K562 (cell line): ENCODE results near the gene MYRFL. TPM values are rescaled to one million over a fixed set of nuclear protein-coding genes. Genes with fewer than 3 reads are reported as not detected.

Experiments
- ERF ChIP-seq: fragments of 450-650 bp; formaldehyde crosslinking; IDR thresholded peaks from 2 replicates; pipeline ENCODE4 v1.4.0; 2020; ENCODE audit warnings: mild to moderate bottlenecking, mixed read lengths
- GABPB1 ChIP-seq: sonication (generic); formaldehyde crosslinking; IDR thresholded peaks from 2 replicates; pipeline ENCODE4 v1.8.0; 2022; ENCODE audit warnings: mild to moderate bottlenecking, missing genetic modification reagents
- MTA2 ChIP-seq: fragments of 450-650 bp; IDR thresholded peaks from 2 replicates; pipeline ENCODE4 v1.6.1; 2016; ENCODE audit warnings: low read depth
- PATZ1 ChIP-seq: fragments of 250-450 bp; sonication (Bioruptor Pico); IDR thresholded peaks from 2 replicates; pipeline ENCODE4 v1.5.0; 2020; ENCODE audit warnings: mild to moderate bottlenecking, borderline replicate concordance
- PHF8 ChIP-seq: fragments of 200-600 bp; sonication (generic); IDR thresholded peaks from 2 replicates; pipeline ENCODE4 v1.6.1; 2012; ENCODE audit warnings: mixed run types, mild to moderate bottlenecking, inconsistent platforms, low read length, moderate library complexity, borderline replicate concordance
- REST ChIP-seq, 2 experiments: fragments of 450-650 bp; formaldehyde crosslinking in 1 of 2; IDR thresholded peaks; 2 replicates each; pipeline versions ENCODE4 v1.4.0 to v1.6.1; 2014 to 2020; ENCODE audit warnings: mild to moderate bottlenecking in 2 of 2, borderline replicate concordance in 1 of 2, low read depth in 1 of 2
- TAF1 ChIP-seq: IDR thresholded peaks from 2 replicates; pipeline ENCODE4 v1.6.1; 2011; ENCODE audit warnings: mild to moderate bottlenecking, low read length, moderate library complexity; ENCODE audit not compliant: insufficient read depth, control insufficient read depth, severe bottlenecking; ENCODE audit errors: extremely low read depth
- XRCC4 ChIP-seq: IDR thresholded peaks from one replicate; pipeline ENCODE4 v1.6.1; 2011; ENCODE audit not compliant: insufficient read depth, insufficient read length; ENCODE audit errors: extremely low read depth
- ZNF398 ChIP-seq: fragments of 250-450 bp; sonication (Bioruptor Pico); IDR thresholded peaks from 2 replicates; pipeline ENCODE4 v1.8.0; 2021; ENCODE audit warnings: moderate library complexity, mild to moderate bottlenecking, inconsistent platforms
- ZNF586 ChIP-seq: fragments of 450-650 bp; formaldehyde crosslinking; conservative IDR thresholded peaks from 2 replicates; pipeline ENCODE4 v1.4.0; 2020; ENCODE audit warnings: mild to moderate bottlenecking, moderate library complexity
- polyA plus RNA-seq, 8 experiments: library from polyadenylated mRNA; depleted of rRNA in 4 of 8; stranded (reverse) in 5 of 8; unstranded in 3 of 8; fragments of >200 nt; fragmentation: Nextera tagmentation in 2 of 8; fragmentation: Illumina TruSeq in 1 of 8; extraction: Ambion mirVana in 2 of 8; extraction: Trizol in 1 of 8; gene quantifications; 2 replicates each; pipeline versions ENCODE4 v1.2.1 to v1.2.3, GENCODE V29; 2011 to 2014; ENCODE audit warnings: inconsistent platforms in 1 of 8, missing spikeins in 1 of 8
- total RNA-seq, 7 experiments: library from RNA; depleted of rRNA in 6 of 7; stranded (reverse); fragments of >200 nt in 6 of 7; fragmentation: Illumina TruSeq in 2 of 7; extraction: Trizol in 2 of 7; gene quantifications; 2 replicates each; pipeline versions ENCODE4 v1.2.1 to v1.2.3, GENCODE V29; 2011 to 2021; ENCODE audit warnings: low replicate concordance in 1 of 7

The MYRFL gene
- total and polyA plus RNA-seq, 9 of the 15 experiments (the other 6 are each of a cell fraction or from before 2014, with no cell fraction given): not detected

GRCh38 chr12:69789351-69789750 is 35.7 kb upstream of the MYRFL start (continued):
- no peak for TF ChIP-seq REST (IDR thresholded peaks at IDR 0.05; ENCODE audit: borderline replicate concordance)
- no peak for TF ChIP-seq REST (CRISPR knock-in tag; IDR thresholded peaks at IDR 0.05; ENCODE audit: low read depth)
- no peak for TF ChIP-seq MTA2
- no peak for TF ChIP-seq TAF1
- no peak for TF ChIP-seq PATZ1 (CRISPR knock-in tag)
- TF ChIP-seq PHF8: no peak
- no peak for TF ChIP-seq GABPB1
- TF ChIP-seq XRCC4: no peak
- no peak for TF ChIP-seq ZNF398 (CRISPR knock-in tag)
- no peak for TF ChIP-seq ZNF586 (CRISPR knock-in tag)
- no peak for TF ChIP-seq ERF (CRISPR knock-in tag)
